T-helper 9 cell (primary cell): ENCODE results near the gene HLA-E.
A peak's percentile ranks its signal among the peaks of the same experiment; 100 is the strongest.
"Not testable (repeated sequence)": the region's sequence is repeated elsewhere in the genome, so short reads cannot be mapped to it uniquely, and the experiment has no call there.

Source experiments
- DNase-seq: peaks from one replicate; pipeline ENCODE4 v3.0.0-alpha.2; 2020

Gene HLA-E

GRCh38 chr6:30508890-30509736, 19.8 kb downstream of the HLA-E start:
- DNase-seq = no peak

DNA sequence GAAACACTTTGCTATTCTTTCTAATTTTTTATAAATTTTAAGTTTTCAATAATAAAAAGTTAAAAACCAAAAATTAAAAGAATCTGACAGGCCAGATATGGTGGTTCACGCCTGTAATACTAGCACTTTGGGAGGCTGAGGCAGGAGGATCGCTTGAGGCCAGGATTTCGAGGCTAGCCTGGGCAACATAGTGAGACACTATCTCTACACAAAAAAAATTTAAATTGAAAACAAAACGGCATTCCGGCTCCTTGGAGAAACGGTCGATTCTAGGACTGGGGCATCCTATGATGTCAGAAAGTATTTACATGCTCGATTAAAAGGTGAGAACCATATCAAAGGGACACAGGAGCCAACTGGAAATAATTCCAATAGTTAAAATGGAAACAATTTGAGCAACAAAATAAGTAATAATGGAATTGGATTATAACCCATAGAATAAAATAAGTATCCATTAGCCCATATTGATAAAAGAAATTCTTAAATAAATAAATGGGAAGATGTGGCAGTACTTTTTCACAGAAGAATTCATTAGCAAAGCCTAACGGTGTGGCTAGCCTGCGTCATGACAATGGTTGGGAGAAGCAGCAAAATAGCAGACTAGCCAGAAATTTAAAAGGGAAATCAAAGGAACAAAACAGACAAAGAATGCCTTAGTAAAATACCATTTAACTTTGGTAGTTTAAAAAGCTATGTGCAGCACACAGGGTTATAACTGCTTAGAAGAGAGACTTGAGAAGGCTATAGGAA, 21.3 kb downstream of the HLA-E start:
- DNase-seq = no peak

DNA sequence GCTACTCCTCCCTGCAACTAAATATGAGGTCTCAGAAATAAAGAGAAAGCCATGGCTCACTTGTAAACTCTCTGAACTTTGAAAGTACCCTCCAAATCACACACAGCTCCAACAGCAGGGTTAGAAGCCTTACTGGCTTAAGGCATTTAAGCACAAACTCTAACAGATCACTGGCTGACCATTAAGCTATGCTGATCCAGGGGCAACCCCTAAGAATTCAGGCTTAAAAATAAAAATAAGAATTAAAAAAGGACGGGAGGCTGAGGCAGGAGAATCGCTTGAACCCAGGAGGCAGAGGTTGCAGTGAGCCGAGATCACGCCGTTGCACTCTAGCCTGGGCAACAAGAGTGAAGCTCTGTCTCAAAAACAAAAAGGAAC, 21.8 kb downstream of the HLA-E start:
- DNase-seq = no peak

- no peak for DNase-seq
Observed at GRCh38 chr6:30513451-30513850, 24.1 kb downstream of the HLA-E start.

GRCh38 chr6:30515106-30515505, 25.8 kb downstream of the HLA-E start:
- no peak for DNase-seq

DNA sequence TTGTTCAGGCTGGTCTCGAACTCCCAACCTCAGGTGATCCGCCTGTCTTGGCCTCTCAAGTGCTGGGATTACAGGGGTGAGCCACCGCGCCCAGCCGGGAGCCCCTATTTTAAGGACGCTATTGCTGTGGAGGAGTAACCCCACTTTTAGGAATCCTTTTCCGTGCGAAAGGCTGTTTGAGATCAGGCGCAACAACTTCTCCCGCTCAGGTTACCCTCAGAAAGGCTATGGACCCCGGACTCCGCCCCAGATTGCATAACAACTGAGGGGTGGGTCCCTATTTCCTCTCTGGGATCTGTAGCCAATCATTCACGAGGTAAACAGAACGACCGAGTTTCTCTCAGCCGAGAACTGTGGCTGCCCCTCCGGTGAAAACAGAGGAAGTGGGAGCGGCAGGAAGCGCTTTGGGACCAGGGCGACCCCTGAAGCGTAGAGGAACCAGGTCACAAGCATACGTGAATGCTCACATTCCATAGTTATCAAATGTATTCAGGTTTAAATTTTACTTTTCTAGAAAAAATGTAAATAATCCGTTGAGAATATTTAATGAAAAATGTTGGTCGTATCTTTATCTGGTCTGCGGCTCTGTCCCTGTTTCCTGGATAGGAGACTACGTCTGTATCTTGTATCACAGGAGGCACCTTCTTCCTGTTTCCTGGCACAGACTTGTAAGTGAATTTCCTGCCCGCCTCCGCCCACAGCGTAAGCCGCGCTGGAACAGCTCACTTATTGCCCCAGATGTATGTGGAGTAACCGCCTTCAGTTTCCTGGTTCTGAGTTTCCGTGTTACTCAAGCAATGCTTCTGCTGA, 26.8 kb downstream of the HLA-E start:
- peak; percentile 80 for DNase-seq

GRCh38 chr6:30516754-30517076, 27.4 kb downstream of the HLA-E start:
- not testable (repeated sequence) for DNase-seq

DNA sequence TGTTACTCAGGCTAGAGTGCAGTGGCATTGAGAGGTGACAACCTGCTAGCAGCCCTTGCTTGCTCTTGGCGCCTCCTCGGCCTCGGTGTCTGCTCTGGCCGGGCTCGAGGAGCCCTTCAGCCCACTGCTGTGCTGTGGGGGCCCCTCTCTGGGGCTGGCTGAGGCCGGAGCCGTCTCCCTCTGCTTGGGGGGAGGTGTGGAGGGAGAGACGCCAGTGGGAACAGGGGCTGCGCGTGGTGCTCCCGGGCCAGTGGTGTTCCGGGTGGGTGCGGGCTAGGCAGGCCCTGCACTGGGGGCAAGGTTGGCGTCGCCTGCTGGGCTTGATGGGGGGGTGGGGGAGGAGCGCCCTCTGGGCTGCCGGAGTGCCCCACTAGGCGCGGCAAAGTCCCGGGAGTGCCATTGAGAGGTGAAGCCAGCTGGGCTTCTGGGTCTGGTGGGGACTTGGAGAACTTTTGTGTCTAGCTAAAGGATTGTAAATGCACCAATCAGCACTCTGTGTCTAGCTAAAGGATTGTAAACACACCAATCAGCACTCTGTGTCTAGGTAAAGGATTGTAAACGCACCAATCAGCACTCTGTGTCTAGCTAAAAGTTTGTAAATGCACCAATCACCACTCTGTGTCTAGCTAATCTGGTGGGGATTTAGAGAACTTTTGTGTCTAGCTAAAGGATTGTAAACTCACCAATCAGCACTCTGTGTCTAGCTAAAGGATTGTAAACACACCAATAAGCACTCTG, 28.6 kb downstream of the HLA-E start:
- not testable (repeated sequence) for DNase-seq

GRCh38 chr6:30518505-30519145, 29.3 kb downstream of the HLA-E start:
- not testable (repeated sequence) for DNase-seq

DNA sequence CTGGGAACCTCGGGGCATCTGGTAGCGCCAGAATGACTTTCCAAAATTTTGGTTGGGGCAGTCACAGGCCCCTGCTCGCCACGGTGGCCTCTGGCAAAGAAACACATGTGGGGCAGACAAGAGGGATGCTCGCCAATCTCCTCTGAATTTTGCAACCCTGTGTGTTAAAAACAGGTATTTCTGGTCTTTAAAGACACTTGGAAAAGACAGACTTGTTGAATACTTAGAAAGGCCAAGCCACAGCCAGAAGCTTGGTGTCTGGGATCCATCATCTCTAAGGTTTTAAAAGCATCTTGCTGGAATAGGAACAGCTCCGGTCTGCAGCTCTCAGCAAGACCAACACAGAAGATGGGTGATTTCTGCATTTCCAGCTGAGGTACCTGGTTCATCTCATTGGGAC, 31.2 kb downstream of the HLA-E start:
- no peak for DNase-seq

GRCh38 chr6:30521082-30521481, 31.8 kb downstream of the HLA-E start:
- not testable (repeated sequence) for DNase-seq

GRCh38 chr6:30521952-30522351, 32.6 kb downstream of the HLA-E start:
- not testable (repeated sequence) for DNase-seq

GRCh38 chr6:30526444-30526843, 37.1 kb downstream of the HLA-E start:
- DNase-seq = not testable (repeated sequence)

GRCh38 chr6:30529349-30529875, 40.1 kb downstream of the HLA-E start:
- DNase-seq = not testable (repeated sequence)

DNA sequence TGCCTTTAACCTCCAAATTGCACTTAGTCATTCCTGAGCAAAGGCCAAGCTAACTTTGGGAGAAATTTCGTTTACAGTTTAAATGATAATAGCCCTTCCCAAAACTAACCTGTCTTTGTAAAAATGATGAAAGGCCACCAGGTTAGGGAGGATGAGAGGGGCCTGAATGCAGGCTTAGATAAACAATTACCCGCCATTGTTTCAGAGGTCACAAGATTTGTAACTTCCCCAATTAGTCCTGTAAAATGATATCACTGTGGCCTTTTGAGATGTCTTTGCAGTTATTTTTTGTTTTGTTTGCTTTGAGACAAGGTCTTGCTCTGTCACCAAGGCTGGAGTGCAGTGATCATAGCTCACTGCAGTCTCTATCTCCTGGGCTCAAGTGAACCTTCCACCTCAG, 40.7 kb downstream of the HLA-E start:
- no peak for DNase-seq

DNA sequence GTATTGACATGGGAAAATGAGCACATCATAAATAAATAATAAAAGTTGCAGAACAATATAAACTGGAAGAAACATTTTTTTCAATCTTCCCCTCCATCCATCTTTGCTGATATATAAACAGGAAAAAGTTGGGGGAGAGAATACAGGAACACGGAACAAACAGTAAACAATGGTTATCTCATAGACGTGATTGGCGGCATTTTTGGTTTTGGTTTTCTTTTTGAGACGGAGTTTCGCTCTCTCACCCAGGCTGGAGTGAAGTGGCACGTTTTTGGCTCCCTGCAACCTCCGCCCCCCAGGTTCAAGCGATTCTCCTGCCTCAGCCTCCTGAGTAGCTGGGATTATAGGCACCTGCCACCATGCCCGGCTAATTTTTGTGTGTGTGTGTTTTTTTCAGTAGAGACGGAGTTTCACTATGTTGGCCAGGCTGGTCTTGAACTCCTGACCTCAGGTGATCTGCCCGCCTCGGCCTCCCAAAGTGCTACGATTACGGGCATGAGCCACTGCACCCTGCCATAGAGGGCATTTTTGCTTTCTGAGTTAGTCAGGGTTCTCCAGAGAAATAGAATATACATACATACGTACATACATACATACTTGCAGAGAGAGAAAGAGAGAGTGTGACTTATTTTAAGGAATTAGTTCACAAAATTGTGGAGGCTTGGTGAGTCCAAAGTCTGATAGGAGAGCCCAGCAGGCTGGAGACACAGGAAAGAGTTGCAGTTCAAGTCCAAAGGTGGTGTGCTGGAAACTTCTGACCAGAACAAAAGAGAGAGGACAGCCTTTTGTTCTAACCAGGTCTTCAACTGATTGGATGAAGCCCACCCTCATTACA, 44.4 kb downstream of the HLA-E start:
- DNase-seq = no peak

DNA sequence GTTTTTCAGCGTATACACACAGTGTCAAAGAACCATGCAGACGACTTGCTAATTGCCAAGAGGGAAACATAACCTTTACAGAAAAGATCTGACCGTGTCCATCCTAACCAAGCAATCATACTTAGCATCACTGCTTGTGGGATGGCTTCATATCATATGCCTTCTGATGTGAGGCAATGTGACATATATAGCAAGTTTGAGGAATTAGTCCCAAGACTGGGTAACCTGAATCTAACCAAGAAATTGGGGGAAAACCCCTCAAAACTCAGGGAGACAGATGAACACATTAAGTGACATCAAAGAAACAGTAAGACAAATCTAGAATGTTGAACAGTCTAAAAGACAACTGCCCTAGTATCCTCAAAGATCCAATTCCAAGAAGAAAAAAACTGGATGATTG, 48.6 kb downstream of the HLA-E start:
- DNase-seq = no peak

- peak; percentile 74 for DNase-seq
Observed at GRCh38 chr6:30541515-30542403, 52.5 kb downstream of the HLA-E start.

DNA sequence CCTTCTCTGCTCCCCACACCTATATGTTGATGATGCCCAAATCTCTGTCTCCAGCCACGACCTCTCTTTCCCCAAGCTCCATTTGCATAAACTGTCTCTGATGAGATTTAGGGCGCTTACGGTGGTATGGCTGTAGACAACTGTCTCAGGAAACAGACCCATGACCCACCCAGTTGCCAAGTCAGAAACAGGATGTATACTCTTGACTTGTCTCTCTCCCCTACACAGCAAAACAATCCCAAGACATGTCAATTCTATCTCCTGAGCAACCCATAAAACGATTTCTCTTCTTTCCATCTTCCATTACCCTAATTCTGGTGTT, 53.1 kb downstream of the HLA-E start:
- DNase-seq = no peak

- DNase-seq = no peak
Observed at GRCh38 chr6:30542915-30543314, 53.6 kb downstream of the HLA-E start.
